Aorta (tissue), 5 donors: Measurements from ENCODE around the gene RNF112. TPM values are rescaled to one million over a fixed set of nuclear protein-coding genes. Genes with fewer than 3 reads are reported as not detected.

Experiments used
- ATAC-seq: fragments of 200-7000 bp; cut with Tn5 transposase; one replicate; pipeline ENCODE4 v1.9.1; 2022; ENCODE audit warnings: moderate library complexity; ENCODE audit not compliant: low FRiP score
- DNase-seq, 2 donors: peaks; one replicate each; pipeline ENCODE4 v3.0.0-alpha.2; 2020
- H3K27ac ChIP-seq, 2 donors: one replicate each; pipeline ENCODE4 v1.5.1; 2013; ENCODE audit warnings: low read length in 2 of 2, mild to moderate bottlenecking in 2 of 2, moderate library complexity in 2 of 2, control low read depth in 1 of 2, inconsistent platforms in 1 of 2, low read depth in 1 of 2
- H3K27me3 ChIP-seq, 2 donors: one replicate each; pipeline ENCODE4 v1.6.1; 2013; ENCODE audit warnings: control low read depth in 1 of 2, low read length in 1 of 2, mild to moderate bottlenecking in 1 of 2, moderate library complexity in 1 of 2; ENCODE audit not compliant: insufficient read depth in 2 of 2, control insufficient read depth in 1 of 2
- H3K36me3 ChIP-seq, 2 donors: one replicate each; pipeline ENCODE4 v1.6.1; 2013; ENCODE audit warnings: control low read depth in 1 of 2, low read length in 1 of 2, mild to moderate bottlenecking in 1 of 2; ENCODE audit not compliant: insufficient read depth in 2 of 2, control insufficient read depth in 1 of 2
- H3K4me1 ChIP-seq, 2 donors: one replicate each; pipeline ENCODE4 v1.6.1; 2013; ENCODE audit warnings: low read length in 2 of 2, control low read depth in 1 of 2, mild to moderate bottlenecking in 1 of 2, moderate library complexity in 1 of 2; ENCODE audit not compliant: insufficient read depth in 2 of 2, control insufficient read depth in 1 of 2
- H3K4me3 ChIP-seq, 2 donors: one replicate each; pipeline ENCODE4 v1.5.1; 2013; ENCODE audit warnings: low read length in 2 of 2, control low read depth in 1 of 2, mild to moderate bottlenecking in 1 of 2
- H3K9me3 ChIP-seq: one replicate; pipeline ENCODE4 v1.6.1; 2013; ENCODE audit warnings: mild to moderate bottlenecking, low read length; ENCODE audit not compliant: control insufficient read depth
- WGBS, 2 donors: extraction: QIAGEN DNeasy Blood & Tissue Kit; methylation state at CpG; one replicate each; pipeline ENCODE4 v1.1.7; 2013; 5-methylcytosine and 5-hydroxymethylcytosine counted together
- intact Hi-C, 2 donors: fragments of 100-400 bp; cut with DNase I; formaldehyde crosslinking; loops; one replicate each; pipeline versions ENCODE4 v1.14.2 to v1.15.0; 2022
- polyA plus RNA-seq, 2 donors: library from polyadenylated mRNA; stranded (reverse); fragments of 200-250 nt; gene quantifications; one replicate each; pipeline ENCODE4 v1.2.3, GENCODE V29; 2013
- total RNA-seq, 2 donors: library from RNA; stranded (reverse); fragmentation: NEBNext Ultra II Directional; extraction: Animal tissue kit (Norgen Biotek cat#: 25700); gene quantifications; one replicate each; pipeline ENCODE4 v1.2.1, GENCODE V29; 2021
- donor health status: healthy with polysubstance abuse.
- donor health status: Bipolar disorder and iron deficiency.
- donor health status: DM: no; HTN: no; CAD: no.
- donor health status: DM: no; HTN: no; CAD: no.
- donor health status: DM: yes; HTN: yes; CAD: no.

RNF112 gene
- total and polyA plus RNA-seq, 4 donors, result 5.1 to 9.9 (median 6.5) TPM

- intact Hi-C loops, result no loop called here
- 5 to 8% methylated on average over 7 of the region's 7 CpGs for WGBS, 2 donors
Measured at GRCh38 chr17:19392303-19392702, 18.7 kb upstream of the RNF112 start.

GRCh38 chr17:19397556-19398041 is 13.4 kb upstream of the RNF112 start:
- intact Hi-C loops, result loop anchor here in 1 of 2 donors (5.0 kb wide), 1 partner anchor 40 kb away; no protein-coding TSS in a partner anchor
- WGBS, 2 donors, result 34 to 36% methylated on average over 6 of the region's 6 CpGs
- H3K27ac ChIP-seq, result peak overlapping the region; percentile 62 to 87
- peaks cover 0 to 3% of the 10 kb centered on the region in 2 donors for H3K4me1 ChIP-seq
- H3K27me3 ChIP-seq, result no peaks in the 10 kb centered on the region
- no peaks in the 10 kb centered on the region for H3K36me3 ChIP-seq
- ATAC-seq (peak; percentile 36), DNase-seq (peak in 1 of 2 donors; percentile 76)
- H3K9me3 ChIP-seq, result no peaks in the 10 kb centered on the region
- no peak overlapping the region for H3K4me3 ChIP-seq

More at GRCh38 chr17:19392303-19392702, 18.7 kb upstream of the RNF112 start:
- peaks cover 3 to 5% of the 10 kb centered on the region in 2 donors for H3K4me1 ChIP-seq
- no peaks in the 10 kb centered on the region for H3K9me3 ChIP-seq
- no peaks in the 10 kb centered on the region for H3K27me3 ChIP-seq
- H3K27ac ChIP-seq, result peak overlapping the region; percentile 80 to 89
- DNase-seq (peak in 1 of 2 donors; percentile 75), ATAC-seq (no peak)
- no peak overlapping the region for H3K4me3 ChIP-seq
- H3K36me3 ChIP-seq, result no peaks in the 10 kb centered on the region

GRCh38 chr17:19398301-19399181 is 12.5 kb upstream of the RNF112 start:
- no peaks in the 10 kb centered on the region for H3K27me3 ChIP-seq
- H3K4me3 ChIP-seq, result no peak overlapping the region
- H3K9me3 ChIP-seq, result no peaks in the 10 kb centered on the region
- H3K4me1 ChIP-seq, result no peaks in the 10 kb centered on the region
- H3K27ac ChIP-seq, result peak overlapping the region; percentile 62 to 64
- no peaks in the 10 kb centered on the region for H3K36me3 ChIP-seq
- peak; percentile 73 to 81 for DNase-seq
- intact Hi-C loops, result loop anchor here in 1 of 2 donors (5.0 kb wide), 1 partner anchor 39 kb away; no protein-coding TSS in a partner anchor
- peak; percentile 75 for ATAC-seq
- WGBS, 2 donors, result 29 to 33% methylated on average over 2 of the region's 2 CpGs

GRCh38 chr17:19399750-19400450 is 11.1 kb upstream of the RNF112 start:
- H3K36me3 ChIP-seq, result no peaks in the 10 kb centered on the region
- WGBS, 2 donors, result 88% methylated on average over 3 of the region's 3 CpGs
- H3K4me1 ChIP-seq, result no peaks in the 10 kb centered on the region
- no peak overlapping the region for H3K4me3 ChIP-seq
- intact Hi-C loops, result loop anchor here in 1 of 2 donors (5.0 kb wide), 2 partner anchors 33 to 37 kb away; no protein-coding TSS in a partner anchor
- H3K27ac ChIP-seq, result no peak overlapping the region
- ATAC-seq, result no peak
- peak in 1 of 2 donors; percentile 53 for DNase-seq
- no peaks in the 10 kb centered on the region for H3K27me3 ChIP-seq
- H3K9me3 ChIP-seq, result no peaks in the 10 kb centered on the region

GRCh38 chr17:19401321-19402010 is 9.6 kb upstream of the RNF112 start:
- H3K9me3 ChIP-seq, result no peaks in the 10 kb centered on the region
- ATAC-seq, result no peak
- 80 to 81% methylated on average over 8 of the region's 8 CpGs for WGBS, 2 donors
- H3K27ac ChIP-seq, result no peak overlapping the region
- peak in 1 of 2 donors; percentile 43 for DNase-seq
- no peak overlapping the region for H3K4me3 ChIP-seq
- intact Hi-C loops, result loop anchor here in 1 of 2 donors (5.0 kb wide), 1 partner anchor 34 kb away; no protein-coding TSS in a partner anchor
- no peaks in the 10 kb centered on the region for H3K4me1 ChIP-seq
- no peaks in the 10 kb centered on the region for H3K36me3 ChIP-seq
- H3K27me3 ChIP-seq, result no peaks in the 10 kb centered on the region

- intact Hi-C loops, result loop anchor here in 1 of 2 donors (5.0 kb wide), 1 partner anchor 35 kb away; no protein-coding TSS in a partner anchor
Measured at GRCh38 chr17:19402171-19402570, 8.9 kb upstream of the RNF112 start.

GRCh38 chr17:19403021-19403420 is 8.0 kb upstream of the RNF112 start:
- intact Hi-C loops, result loop anchor here in 1 of 2 donors (5.0 kb wide), 1 partner anchor 36 kb away; no protein-coding TSS in a partner anchor
- WGBS, 2 donors, result 84 to 94% methylated on average over 4 of the region's 4 CpGs
- ATAC-seq (no peak), DNase-seq (peak in 1 of 2 donors; percentile 39)
- no peaks in the 10 kb centered on the region for H3K9me3 ChIP-seq
- no peaks in the 10 kb centered on the region for H3K27me3 ChIP-seq
- no peak overlapping the region for H3K4me3 ChIP-seq
- no peaks in the 10 kb centered on the region for H3K36me3 ChIP-seq
- H3K27ac ChIP-seq, result no peak overlapping the region
- no peaks in the 10 kb centered on the region for H3K4me1 ChIP-seq

More at GRCh38 chr17:19402171-19402570, 8.9 kb upstream of the RNF112 start:
- 89 to 98% methylated on average over 1 of the region's 1 CpG for WGBS, 2 donors
- Histone ChIP-seq H3K4me1 (no peaks in the 10 kb centered on the region), H3K36me3 (no peaks in the 10 kb centered on the region), H3K9me3 (no peaks in the 10 kb centered on the region), H3K27ac (no peak overlapping the region), H3K27me3 (no peaks in the 10 kb centered on the region), H3K4me3 (no peak overlapping the region)
- no peak for DNase-seq
- ATAC-seq, result no peak

- intact Hi-C loops, result loop anchor here in 1 of 2 donors (5.0 kb wide), 1 partner anchor 37 kb away; no protein-coding TSS in a partner anchor
- no peak overlapping the region for H3K4me3 ChIP-seq
- ATAC-seq, result no peak
- no peaks in the 10 kb centered on the region for H3K27me3 ChIP-seq
- no peaks in the 10 kb centered on the region for H3K36me3 ChIP-seq
- no peak for DNase-seq
- H3K4me1 ChIP-seq, result no peaks in the 10 kb centered on the region
- WGBS, 2 donors, result 94 to 95% methylated on average over 1 of the region's 1 CpG
- no peak overlapping the region for H3K27ac ChIP-seq
- H3K9me3 ChIP-seq, result no peaks in the 10 kb centered on the region
Measured at GRCh38 chr17:19404264-19404663, 6.8 kb upstream of the RNF112 start.
